ENCODE results near the gene APOL2. TPM values are rescaled to one million over a fixed set of nuclear protein-coding genes. Genes with fewer than 3 reads are reported as not detected.
"Not testable (repeated sequence)": the region's sequence is repeated elsewhere in the genome, so short reads cannot be mapped to it uniquely, and the experiment has no call there.

APOL2 gene
- polyA plus RNA-seq, 1 donor from 2014 or later: not detected

DNA sequence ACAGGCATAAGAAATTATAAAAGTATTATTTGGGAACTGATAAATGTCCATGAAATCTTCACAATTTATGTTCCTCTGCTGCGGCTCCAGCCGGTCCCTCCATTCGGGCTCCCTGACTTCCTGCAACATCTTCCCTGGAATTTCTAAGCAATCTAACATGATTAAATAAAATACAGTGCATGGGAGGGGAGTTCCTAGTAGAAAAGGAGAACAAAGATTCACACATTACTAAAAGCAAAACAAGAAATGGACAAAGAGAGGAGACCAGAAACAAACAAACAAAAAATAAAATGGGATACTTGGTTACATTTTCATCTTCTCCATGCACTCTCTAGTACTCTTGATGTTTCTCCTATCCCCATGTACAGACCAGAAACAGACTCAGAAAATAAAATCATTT is 29.1 kb downstream of the APOL2 start:
- no peaks in the 10 kb centered on the region for H4K20me1 ChIP-seq (ENCODE audit: insufficient read depth)
- H3K4me2 ChIP-seq (ENCODE audit: low read length): no peak overlapping the region
- H3K36me3 ChIP-seq (ENCODE audit: insufficient read depth, low read length): no peaks in the 10 kb centered on the region
- no peaks in the 10 kb centered on the region for H3K79me2 ChIP-seq (replicated peaks; ENCODE audit: insufficient read depth, low read length)
- no peaks in the 10 kb centered on the region for H3K27me3 ChIP-seq (ENCODE audit: insufficient read depth, low read depth, low read length)
- H3K27ac ChIP-seq (ENCODE audit: low read length): no peak overlapping the region
- no peak overlapping the region for H3K9ac ChIP-seq (ENCODE audit: low read length)
- no peaks in the 10 kb centered on the region for H3K9me2 ChIP-seq (ENCODE audit: insufficient read depth, low read length)
- H3F3A ChIP-seq (ENCODE audit: insufficient read depth, low read length, poor library complexity, severe bottlenecking): no peaks in the 10 kb centered on the region
- TF ChIP-seq POLR2AphosphoS5 (IDR thresholded peaks at IDR 0.05) (no peak), CTCF (IDR thresholded peaks at IDR 0.05; ENCODE audit: poor library complexity, severe bottlenecking) (no peak), EP300 (conservative IDR thresholded peaks at IDR 0.05; ENCODE audit: poor library complexity, severe bottlenecking) (no peak), TAF1 (IDR thresholded peaks at IDR 0.05; ENCODE audit: low read depth) (no peak), MXI1 (conservative IDR thresholded peaks at IDR 0.05; ENCODE audit: poor library complexity, severe bottlenecking) (no peak)
- TF ChIP-seq, protein P1, sequence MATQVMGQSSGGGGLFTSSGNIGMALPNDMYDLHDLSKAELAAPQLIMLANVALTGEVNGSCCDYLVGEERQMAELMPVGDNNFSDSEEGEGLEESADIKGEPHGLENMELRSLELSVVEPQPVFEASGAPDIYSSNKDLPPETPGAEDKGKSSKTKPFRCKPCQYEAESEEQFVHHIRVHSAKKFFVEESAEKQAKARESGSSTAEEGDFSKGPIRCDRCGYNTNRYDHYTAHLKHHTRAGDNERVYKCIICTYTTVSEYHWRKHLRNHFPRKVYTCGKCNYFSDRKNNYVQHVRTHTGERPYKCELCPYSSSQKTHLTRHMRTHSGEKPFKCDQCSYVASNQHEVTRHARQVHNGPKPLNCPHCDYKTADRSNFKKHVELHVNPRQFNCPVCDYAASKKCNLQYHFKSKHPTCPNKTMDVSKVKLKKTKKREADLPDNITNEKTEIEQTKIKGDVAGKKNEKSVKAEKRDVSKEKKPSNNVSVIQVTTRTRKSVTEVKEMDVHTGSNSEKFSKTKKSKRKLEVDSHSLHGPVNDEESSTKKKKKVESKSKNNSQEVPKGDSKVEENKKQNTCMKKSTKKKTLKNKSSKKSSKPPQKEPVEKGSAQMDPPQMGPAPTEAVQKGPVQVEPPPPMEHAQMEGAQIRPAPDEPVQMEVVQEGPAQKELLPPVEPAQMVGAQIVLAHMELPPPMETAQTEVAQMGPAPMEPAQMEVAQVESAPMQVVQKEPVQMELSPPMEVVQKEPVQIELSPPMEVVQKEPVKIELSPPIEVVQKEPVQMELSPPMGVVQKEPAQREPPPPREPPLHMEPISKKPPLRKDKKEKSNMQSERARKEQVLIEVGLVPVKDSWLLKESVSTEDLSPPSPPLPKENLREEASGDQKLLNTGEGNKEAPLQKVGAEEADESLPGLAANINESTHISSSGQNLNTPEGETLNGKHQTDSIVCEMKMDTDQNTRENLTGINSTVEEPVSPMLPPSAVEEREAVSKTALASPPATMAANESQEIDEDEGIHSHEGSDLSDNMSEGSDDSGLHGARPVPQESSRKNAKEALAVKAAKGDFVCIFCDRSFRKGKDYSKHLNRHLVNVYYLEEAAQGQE (IDR thresholded peaks at IDR 0.05; ENCODE audit: borderline replicate concordance): no peak
- no peak overlapping the region for H2AFZ ChIP-seq (ENCODE audit: low read depth, low read length)
- H3K4me3 ChIP-seq (ENCODE audit: low read length): no peak overlapping the region
- no peaks in the 10 kb centered on the region for H3K9me3 ChIP-seq (ENCODE audit: low read length)

DNA sequence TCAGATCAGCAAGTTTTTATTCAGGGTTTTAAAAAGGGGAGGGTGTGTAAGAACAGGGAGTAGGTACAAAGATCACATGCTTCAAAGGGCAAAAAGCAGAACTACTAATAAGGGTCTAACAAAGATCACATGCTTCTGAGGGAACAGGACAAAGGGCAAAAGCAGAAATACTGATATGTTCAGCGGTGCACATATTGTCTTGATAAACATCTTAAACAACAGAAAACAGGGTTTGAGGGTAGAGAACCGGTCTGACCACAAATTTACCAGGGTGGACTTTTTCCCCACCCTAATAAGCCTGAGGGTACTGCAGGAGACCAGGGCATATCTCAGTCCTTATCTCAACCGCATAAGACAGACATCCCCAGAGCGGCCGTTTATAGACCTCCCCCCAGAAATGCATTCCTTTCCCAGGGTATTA is 29.8 kb downstream of the APOL2 start:
- H3F3A ChIP-seq (ENCODE audit: insufficient read depth, low read length, poor library complexity, severe bottlenecking); H3K79me2 ChIP-seq (replicated peaks; ENCODE audit: insufficient read depth, low read length); H3K9me2 ChIP-seq (ENCODE audit: insufficient read depth, low read length); H3K36me3 ChIP-seq (ENCODE audit: insufficient read depth, low read length); H2AFZ ChIP-seq (ENCODE audit: low read depth, low read length); H3K4me3 ChIP-seq (ENCODE audit: low read length); H3K27me3 ChIP-seq (ENCODE audit: insufficient read depth, low read depth, low read length); H3K27ac ChIP-seq (ENCODE audit: low read length); H3K4me2 ChIP-seq (ENCODE audit: low read length); H4K20me1 ChIP-seq (ENCODE audit: insufficient read depth); H3K9ac ChIP-seq (ENCODE audit: low read length); H3K9me3 ChIP-seq (ENCODE audit: low read length): not testable (repeated sequence)

DNA sequence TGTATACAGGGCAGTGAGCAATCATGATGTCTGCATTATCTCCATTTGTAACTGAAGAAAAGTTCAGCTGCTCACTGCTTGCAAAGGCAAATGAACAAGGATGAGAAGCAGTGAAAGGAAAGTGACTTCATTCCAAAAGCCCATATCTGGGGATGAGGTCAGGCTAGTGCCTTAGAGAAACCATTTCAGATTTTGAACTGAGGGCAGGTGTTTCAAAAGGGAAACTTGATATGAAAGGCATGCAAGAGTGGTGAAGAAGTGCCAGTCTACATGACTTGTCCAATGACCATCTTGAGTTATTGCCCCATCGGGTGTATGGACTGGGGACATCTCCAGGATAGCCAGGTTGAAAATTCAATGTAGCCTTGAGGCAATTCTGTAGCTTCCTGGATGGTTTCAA is 30.4 kb downstream of the APOL2 start:
- Histone ChIP-seq H3K4me3 (ENCODE audit: low read length) (no peak overlapping the region), H4K20me1 (ENCODE audit: insufficient read depth) (no peaks in the 10 kb centered on the region), H3K9ac (ENCODE audit: low read length) (no peak overlapping the region), H3K27me3 (ENCODE audit: insufficient read depth, low read depth, low read length) (no peaks in the 10 kb centered on the region), H3K9me3 (ENCODE audit: low read length) (no peaks in the 10 kb centered on the region), H3K36me3 (ENCODE audit: insufficient read depth, low read length) (no peaks in the 10 kb centered on the region), H3K27ac (ENCODE audit: low read length) (no peak overlapping the region), H3K4me2 (ENCODE audit: low read length) (no peak overlapping the region), H3F3A (ENCODE audit: insufficient read depth, low read length, poor library complexity, severe bottlenecking) (no peaks in the 10 kb centered on the region), H2AFZ (ENCODE audit: low read depth, low read length) (no peak overlapping the region), H3K9me2 (ENCODE audit: insufficient read depth, low read length) (no peaks in the 10 kb centered on the region), H3K79me2 (replicated peaks; ENCODE audit: insufficient read depth, low read length) (no peaks in the 10 kb centered on the region)
- TF ChIP-seq SMC3 (conservative IDR thresholded peaks at IDR 0.05; ENCODE audit: poor library complexity): no peak
- TF ChIP-seq, protein P1 (IDR thresholded peaks at IDR 0.05; ENCODE audit: borderline replicate concordance): no peak
- TF ChIP-seq POLR2AphosphoS5 (IDR thresholded peaks at IDR 0.05): no peak
- TF ChIP-seq CTCF (IDR thresholded peaks at IDR 0.05; ENCODE audit: poor library complexity, severe bottlenecking): no peak
- no peak for TF ChIP-seq EP300 (conservative IDR thresholded peaks at IDR 0.05; ENCODE audit: poor library complexity, severe bottlenecking)
- no peak for TF ChIP-seq MXI1 (conservative IDR thresholded peaks at IDR 0.05; ENCODE audit: poor library complexity, severe bottlenecking)
- no peak for TF ChIP-seq TAF1 (IDR thresholded peaks at IDR 0.05; ENCODE audit: low read depth)
- TF ChIP-seq RAD21 (conservative IDR thresholded peaks at IDR 0.05): no peak
- TF ChIP-seq EZH2 (IDR thresholded peaks at IDR 0.05; ENCODE audit: borderline replicate concordance, insufficient read depth, low read length, poor library complexity, severe bottlenecking): no peak
